HEK293 (cell line): Measurements from ENCODE around the gene LRRC37A3.
"Not testable (repeated sequence)": the region's sequence is repeated elsewhere in the genome, so short reads cannot be mapped to it uniquely, and the experiment has no call there.

ENCODE experiments used
- GLI4 ChIP-seq: fragments of 450-650 bp; formaldehyde crosslinking; IDR thresholded peaks from 2 replicates; pipeline ENCODE4 v1.5.1; 2016; ENCODE audit warnings: missing biosample characterization, missing genetic modification characterization
- ZBTB21 ChIP-seq: fragments of 450-650 bp; formaldehyde crosslinking; IDR thresholded peaks from 2 replicates; pipeline ENCODE4 v1.5.1; 2017; ENCODE audit warnings: missing biosample characterization, missing genetic modification characterization
- ZBTB8A ChIP-seq: fragments of 450-650 bp; formaldehyde crosslinking; IDR thresholded peaks from 2 replicates; pipeline ENCODE4 v1.5.1; 2016; ENCODE audit warnings: missing biosample characterization, missing genetic modification characterization
- ZNF140 ChIP-seq: fragments of 450-650 bp; formaldehyde crosslinking; IDR thresholded peaks from 2 replicates; pipeline ENCODE4 v1.5.1; 2016; ENCODE audit warnings: missing biosample characterization, missing genetic modification characterization
- ZNF37A ChIP-seq: fragments of 450-650 bp; IDR thresholded peaks from 2 replicates; pipeline ENCODE4 v1.5.1; 2018; ENCODE audit warnings: missing biosample characterization, missing genetic modification characterization
- ZNF664 ChIP-seq: fragments of 450-650 bp; formaldehyde crosslinking; IDR thresholded peaks from 2 replicates; pipeline ENCODE4 v1.5.1; 2016; ENCODE audit warnings: missing biosample characterization, missing genetic modification characterization
- TF ChIP-seq, protein P1 (sequence below): fragments of 450-650 bp; formaldehyde crosslinking; IDR thresholded peaks from 2 replicates; pipeline ENCODE4 v1.5.1; 2016; ENCODE audit warnings: missing biosample characterization, missing genetic modification characterization

GRCh38 chr17:64814993-64815832, 104.1 kb downstream of the LRRC37A3 start:
- TF ChIP-seq, protein P1, sequence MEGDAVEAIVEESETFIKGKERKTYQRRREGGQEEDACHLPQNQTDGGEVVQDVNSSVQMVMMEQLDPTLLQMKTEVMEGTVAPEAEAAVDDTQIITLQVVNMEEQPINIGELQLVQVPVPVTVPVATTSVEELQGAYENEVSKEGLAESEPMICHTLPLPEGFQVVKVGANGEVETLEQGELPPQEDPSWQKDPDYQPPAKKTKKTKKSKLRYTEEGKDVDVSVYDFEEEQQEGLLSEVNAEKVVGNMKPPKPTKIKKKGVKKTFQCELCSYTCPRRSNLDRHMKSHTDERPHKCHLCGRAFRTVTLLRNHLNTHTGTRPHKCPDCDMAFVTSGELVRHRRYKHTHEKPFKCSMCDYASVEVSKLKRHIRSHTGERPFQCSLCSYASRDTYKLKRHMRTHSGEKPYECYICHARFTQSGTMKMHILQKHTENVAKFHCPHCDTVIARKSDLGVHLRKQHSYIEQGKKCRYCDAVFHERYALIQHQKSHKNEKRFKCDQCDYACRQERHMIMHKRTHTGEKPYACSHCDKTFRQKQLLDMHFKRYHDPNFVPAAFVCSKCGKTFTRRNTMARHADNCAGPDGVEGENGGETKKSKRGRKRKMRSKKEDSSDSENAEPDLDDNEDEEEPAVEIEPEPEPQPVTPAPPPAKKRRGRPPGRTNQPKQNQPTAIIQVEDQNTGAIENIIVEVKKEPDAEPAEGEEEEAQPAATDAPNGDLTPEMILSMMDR (tag by site-specific recombination) = not testable (repeated sequence)
- not testable (repeated sequence) for TF ChIP-seq ZBTB21, ZNF37A, GLI4, ZNF664, ZNF140, ZBTB8A (tag by site-specific recombination)
